SU-DHL-6 (cell line): ENCODE results near the gene WNT7B.

Experiments
- EZH2phosphoT487 ChIP-seq: fragments of 200-600 bp; sonication (generic), shearing (Covaris generic); conservative IDR thresholded peaks from 2 replicates; pipeline ENCODE4 v1.6.1; 2018; ENCODE audit warnings: mild to moderate bottlenecking, antibody characterized with exemption, low read length, moderate library complexity, mixed read lengths
- TF ChIP-seq, protein P1 (sequence below): fragments of 200-600 bp; sonication (generic); IDR thresholded peaks from one replicate; pipeline ENCODE4 v1.5.1; 2017; ENCODE audit warnings: antibody characterized with exemption, mild to moderate bottlenecking, low read length, moderate library complexity; ENCODE audit not compliant: insufficient read depth, poor library complexity, severe bottlenecking

- TF ChIP-seq, protein P1, sequence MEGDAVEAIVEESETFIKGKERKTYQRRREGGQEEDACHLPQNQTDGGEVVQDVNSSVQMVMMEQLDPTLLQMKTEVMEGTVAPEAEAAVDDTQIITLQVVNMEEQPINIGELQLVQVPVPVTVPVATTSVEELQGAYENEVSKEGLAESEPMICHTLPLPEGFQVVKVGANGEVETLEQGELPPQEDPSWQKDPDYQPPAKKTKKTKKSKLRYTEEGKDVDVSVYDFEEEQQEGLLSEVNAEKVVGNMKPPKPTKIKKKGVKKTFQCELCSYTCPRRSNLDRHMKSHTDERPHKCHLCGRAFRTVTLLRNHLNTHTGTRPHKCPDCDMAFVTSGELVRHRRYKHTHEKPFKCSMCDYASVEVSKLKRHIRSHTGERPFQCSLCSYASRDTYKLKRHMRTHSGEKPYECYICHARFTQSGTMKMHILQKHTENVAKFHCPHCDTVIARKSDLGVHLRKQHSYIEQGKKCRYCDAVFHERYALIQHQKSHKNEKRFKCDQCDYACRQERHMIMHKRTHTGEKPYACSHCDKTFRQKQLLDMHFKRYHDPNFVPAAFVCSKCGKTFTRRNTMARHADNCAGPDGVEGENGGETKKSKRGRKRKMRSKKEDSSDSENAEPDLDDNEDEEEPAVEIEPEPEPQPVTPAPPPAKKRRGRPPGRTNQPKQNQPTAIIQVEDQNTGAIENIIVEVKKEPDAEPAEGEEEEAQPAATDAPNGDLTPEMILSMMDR = no peak
- no peak for TF ChIP-seq EZH2phosphoT487
Observed at GRCh38 chr22:45952553-45952952, 24.4 kb downstream of the WNT7B start.
